Measurements from ENCODE around the gene KEL. TPM values are rescaled to one million over a fixed set of nuclear protein-coding genes. Genes with fewer than 3 reads are reported as not detected.
"Not testable (repeated sequence)": the region's sequence is repeated elsewhere in the genome, so short reads cannot be mapped to it uniquely, and the experiment has no call there.

KEL gene
- total and polyA plus RNA-seq, 8 donors, result 0.23 to 3.1 (median 0.31) TPM; not detected in 3

- no peak for TF ChIP-seq CTCF (IDR thresholded peaks at IDR 0.05)
- Histone ChIP-seq H3K4me1 (no peaks in the 10 kb centered on the region), H3K27ac (no peak overlapping the region), H3K4me3 (no peak overlapping the region), H3K36me3 (no peaks in the 10 kb centered on the region), H3K9me3 (no peaks in the 10 kb centered on the region), H3K27me3 (no peaks in the 10 kb centered on the region)
- 52 to 66% methylated on average over 4 of the region's 4 CpGs for WGBS, 2 donors
- ATAC-seq (no peak), DNase-seq (no peak), FAIRE-seq (no peak)
- intact Hi-C loops (cut with DNase I), result no loop called here
Observed at GRCh38 chr7:142997456-142997989, 35.4 kb upstream of the KEL start.

- intact Hi-C loops (cut with DNase I), result no loop called here
- Histone ChIP-seq H3K27me3 (no peaks in the 10 kb centered on the region), H3K9me3 (no peaks in the 10 kb centered on the region), H3K4me3 (no peak overlapping the region), H3K27ac (no peak overlapping the region), H3K4me1 (no peaks in the 10 kb centered on the region), H3K36me3 (no peaks in the 10 kb centered on the region)
- DNase-seq (no peak), FAIRE-seq (no peak), ATAC-seq (no peak)
- 29 to 42% methylated on average over 3 of the region's 3 CpGs for WGBS, 2 donors
- TF ChIP-seq CTCF (IDR thresholded peaks at IDR 0.05), result no peak
Observed at GRCh38 chr7:142992427-142992826, 30.3 kb upstream of the KEL start.

- Histone ChIP-seq H3K36me3 (no peaks in the 10 kb centered on the region), H3K9me3 (no peaks in the 10 kb centered on the region), H3K27ac (no peak overlapping the region), H3K27me3 (no peaks in the 10 kb centered on the region), H3K4me3 (no peak overlapping the region), H3K4me1 (no peaks in the 10 kb centered on the region)
- FAIRE-seq, result no peak
- intact Hi-C loops (cut with DNase I), result no loop called here
- DNase-seq, result no peak
- TF ChIP-seq CTCF (IDR thresholded peaks at IDR 0.05), result no peak
- no peak for ATAC-seq
- 85 to 86% methylated on average over 1 of the region's 1 CpG for WGBS, 2 donors
Observed at GRCh38 chr7:142984297-142984696, 22.1 kb upstream of the KEL start.

GRCh38 chr7:142983825-142984224 is 21.7 kb upstream of the KEL start:
- no peaks in the 10 kb centered on the region for H3K36me3 ChIP-seq
- H3K27me3 ChIP-seq, result no peaks in the 10 kb centered on the region
- DNase-seq, result no peak
- no peak for TF ChIP-seq CTCF (IDR thresholded peaks at IDR 0.05)
- H3K9me3 ChIP-seq, result no peaks in the 10 kb centered on the region
- FAIRE-seq, result no peak
- no peaks in the 10 kb centered on the region for H3K4me1 ChIP-seq
- no peak for ATAC-seq
- WGBS, 2 donors, result 90 to 98% methylated on average over 1 of the region's 1 CpG
- H3K27ac ChIP-seq, result no peak overlapping the region
- intact Hi-C loops (cut with DNase I), result no loop called here
- H3K4me3 ChIP-seq, result no peak overlapping the region

GRCh38 chr7:142978402-142978801 is 16.2 kb upstream of the KEL start:
- H3K4me1 ChIP-seq; H3K27ac ChIP-seq; H3K9me3 ChIP-seq; H3K4me3 ChIP-seq; H3K36me3 ChIP-seq; intact Hi-C loops (cut with DNase I); H3K27me3 ChIP-seq; DNase-seq; FAIRE-seq; ATAC-seq: not testable (repeated sequence)
- WGBS, 2 donors, result 75 to 76% methylated on average over 4 of the region's 4 CpGs

Data from pancreas (tissue), 10 donors.